Measurements from ENCODE around the gene COL20A1. TPM values are rescaled to one million over a fixed set of nuclear protein-coding genes. Genes with fewer than 3 reads are reported as not detected.
"Not testable (repeated sequence)": the region's sequence is repeated elsewhere in the genome, so short reads cannot be mapped to it uniquely, and the experiment has no call there.

The COL20A1 gene
- total RNA-seq, 3 donors from 2014 or later = not detected

DNA sequence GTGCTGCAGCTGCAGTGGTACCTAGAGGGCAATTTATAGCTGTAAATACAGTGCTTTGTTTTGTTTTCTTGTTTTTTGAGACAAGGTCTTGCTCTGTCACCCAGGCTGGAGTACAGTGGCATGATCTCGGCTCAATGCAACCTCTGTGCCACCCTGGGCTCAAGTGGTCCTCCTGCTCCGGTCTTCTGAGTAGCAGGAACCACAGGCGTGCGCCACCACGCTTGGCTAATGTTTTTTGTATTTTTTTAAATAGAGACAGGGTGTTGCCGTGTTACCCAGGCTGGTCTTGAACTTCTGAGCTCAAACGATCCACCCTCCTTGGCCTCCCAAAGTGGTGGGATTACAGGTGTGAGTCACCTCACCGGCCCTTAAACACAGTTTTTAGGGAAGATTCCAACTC lies 41.4 kb downstream of the COL20A1 start:
- intact Hi-C loops (cut with DNase I; ENCODE audit: low total_unique reads) = no loop called here
- Histone ChIP-seq H3K27me3 (peaks cover 2 to 54% of the 10 kb centered on the region in 2 donors), H3K27ac (no peak overlapping the region), H3K4me1 (no peaks in the 10 kb centered on the region), H3K36me3 (no peaks in the 10 kb centered on the region), H3K9me3 (peaks cover 0 to 4% of the 10 kb centered on the region in 2 donors), H3K4me3 (no peak overlapping the region)
- no peak for DNase-seq (ENCODE audit: low spot score in 2 of 2)
- TF ChIP-seq, protein P1, sequence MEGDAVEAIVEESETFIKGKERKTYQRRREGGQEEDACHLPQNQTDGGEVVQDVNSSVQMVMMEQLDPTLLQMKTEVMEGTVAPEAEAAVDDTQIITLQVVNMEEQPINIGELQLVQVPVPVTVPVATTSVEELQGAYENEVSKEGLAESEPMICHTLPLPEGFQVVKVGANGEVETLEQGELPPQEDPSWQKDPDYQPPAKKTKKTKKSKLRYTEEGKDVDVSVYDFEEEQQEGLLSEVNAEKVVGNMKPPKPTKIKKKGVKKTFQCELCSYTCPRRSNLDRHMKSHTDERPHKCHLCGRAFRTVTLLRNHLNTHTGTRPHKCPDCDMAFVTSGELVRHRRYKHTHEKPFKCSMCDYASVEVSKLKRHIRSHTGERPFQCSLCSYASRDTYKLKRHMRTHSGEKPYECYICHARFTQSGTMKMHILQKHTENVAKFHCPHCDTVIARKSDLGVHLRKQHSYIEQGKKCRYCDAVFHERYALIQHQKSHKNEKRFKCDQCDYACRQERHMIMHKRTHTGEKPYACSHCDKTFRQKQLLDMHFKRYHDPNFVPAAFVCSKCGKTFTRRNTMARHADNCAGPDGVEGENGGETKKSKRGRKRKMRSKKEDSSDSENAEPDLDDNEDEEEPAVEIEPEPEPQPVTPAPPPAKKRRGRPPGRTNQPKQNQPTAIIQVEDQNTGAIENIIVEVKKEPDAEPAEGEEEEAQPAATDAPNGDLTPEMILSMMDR (IDR thresholded peaks at IDR 0.05) = no peak
- TF ChIP-seq POLR2AphosphoS5 (IDR thresholded peaks at IDR 0.05) (no peak), POLR2A (IDR thresholded peaks at IDR 0.05) (no peak)

DNA sequence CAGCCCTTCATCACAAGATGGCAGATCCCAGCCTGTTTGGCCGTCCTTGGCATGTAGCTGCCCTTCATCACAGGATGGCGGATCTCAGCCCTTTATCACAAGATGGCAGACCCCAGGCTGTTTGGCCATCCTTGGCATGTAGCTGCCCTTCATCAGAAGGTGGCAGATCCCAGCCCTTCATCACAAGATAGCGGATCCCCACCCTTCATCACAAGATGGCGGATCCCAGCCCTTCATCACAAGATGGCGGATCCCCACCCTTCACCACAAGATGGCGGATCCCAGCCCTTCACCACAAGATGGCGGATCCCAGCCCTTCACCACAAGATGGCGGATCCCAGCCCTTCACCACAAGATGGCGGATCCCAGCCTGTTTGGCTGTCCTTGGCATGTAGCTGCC lies 42.1 kb downstream of the COL20A1 start:
- H3K4me3 ChIP-seq; H3K4me1 ChIP-seq; H3K9me3 ChIP-seq; H3K36me3 ChIP-seq; H3K27ac ChIP-seq; DNase-seq (ENCODE audit: low spot score in 2 of 2); intact Hi-C loops (cut with DNase I; ENCODE audit: low total_unique reads): not testable (repeated sequence)
- peaks cover 2 to 49% of the 10 kb centered on the region in 2 donors for H3K27me3 ChIP-seq

DNA sequence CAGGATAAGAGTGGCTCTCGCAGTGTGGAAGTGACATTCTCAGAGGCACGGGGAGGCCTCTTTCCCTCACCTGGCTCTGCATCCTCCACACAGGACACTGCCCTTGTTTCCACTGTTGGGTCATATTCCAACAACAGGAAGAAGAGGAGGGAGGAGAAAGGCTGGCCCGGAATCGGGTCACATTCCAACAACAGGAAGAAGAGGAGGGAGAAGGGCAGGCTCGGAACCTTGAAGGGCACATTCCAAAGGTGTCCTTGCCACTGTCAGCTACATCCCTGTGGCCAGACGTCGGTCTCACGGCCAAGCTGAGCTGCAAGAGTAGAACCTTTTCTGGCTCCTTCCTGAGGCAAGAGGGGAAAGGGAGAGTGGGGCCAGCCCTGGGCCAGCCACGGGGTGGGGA lies 42.7 kb downstream of the COL20A1 start:
- intact Hi-C loops (cut with DNase I; ENCODE audit: low total_unique reads) = no loop called here
- no peak for DNase-seq (ENCODE audit: low spot score in 2 of 2)
- Histone ChIP-seq H3K36me3 (no peaks in the 10 kb centered on the region), H3K27ac (no peak overlapping the region), H3K9me3 (peaks cover 0 to 4% of the 10 kb centered on the region in 2 donors), H3K4me3 (no peak overlapping the region), H3K4me1 (no peaks in the 10 kb centered on the region), H3K27me3 (peaks cover 2 to 44% of the 10 kb centered on the region in 2 donors)
- TF ChIP-seq POLR2A (IDR thresholded peaks at IDR 0.05) = no peak
- TF ChIP-seq, protein P1 (IDR thresholded peaks at IDR 0.05) = no peak
- TF ChIP-seq POLR2AphosphoS5 (IDR thresholded peaks at IDR 0.05) = no peak

DNA sequence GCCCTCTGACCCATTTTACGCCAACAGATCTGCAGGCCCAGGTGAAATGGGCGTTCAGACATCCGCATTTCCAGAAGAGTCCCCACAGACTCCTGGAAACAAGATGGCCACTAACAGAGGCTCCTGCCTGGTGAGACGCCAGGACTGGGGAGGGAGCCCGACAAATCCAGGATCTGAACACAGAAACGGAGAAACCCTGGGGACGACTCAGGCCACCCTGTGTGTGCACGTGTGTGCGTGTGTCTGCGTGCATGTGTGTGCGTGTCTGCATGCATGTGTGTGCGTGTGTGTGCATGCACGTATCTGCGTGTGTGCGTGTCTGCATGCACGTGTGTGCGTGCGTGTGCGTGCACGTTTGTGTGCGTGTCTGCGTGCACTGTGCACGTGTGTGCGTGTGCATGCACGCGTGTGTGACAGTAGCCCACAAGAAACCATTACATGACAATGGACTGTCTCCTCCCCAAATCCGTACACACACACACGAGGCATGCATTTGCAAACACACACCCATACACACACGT lies 43.3 kb downstream of the COL20A1 start:
- Histone ChIP-seq H3K27me3 (peaks cover 2 to 44% of the 10 kb centered on the region in 2 donors), H3K4me3 (no peak overlapping the region), H3K9me3 (peaks cover 0 to 4% of the 10 kb centered on the region in 2 donors), H3K36me3 (no peaks in the 10 kb centered on the region), H3K27ac (no peak overlapping the region), H3K4me1 (no peaks in the 10 kb centered on the region)
- intact Hi-C loops (cut with DNase I; ENCODE audit: low total_unique reads) = no loop called here
- no peak for DNase-seq (ENCODE audit: low spot score in 2 of 2)
- TF ChIP-seq POLR2A (IDR thresholded peaks at IDR 0.05) = no peak
- no peak for TF ChIP-seq POLR2AphosphoS5 (IDR thresholded peaks at IDR 0.05)
- TF ChIP-seq, protein P1 (IDR thresholded peaks at IDR 0.05) = no peak

DNA sequence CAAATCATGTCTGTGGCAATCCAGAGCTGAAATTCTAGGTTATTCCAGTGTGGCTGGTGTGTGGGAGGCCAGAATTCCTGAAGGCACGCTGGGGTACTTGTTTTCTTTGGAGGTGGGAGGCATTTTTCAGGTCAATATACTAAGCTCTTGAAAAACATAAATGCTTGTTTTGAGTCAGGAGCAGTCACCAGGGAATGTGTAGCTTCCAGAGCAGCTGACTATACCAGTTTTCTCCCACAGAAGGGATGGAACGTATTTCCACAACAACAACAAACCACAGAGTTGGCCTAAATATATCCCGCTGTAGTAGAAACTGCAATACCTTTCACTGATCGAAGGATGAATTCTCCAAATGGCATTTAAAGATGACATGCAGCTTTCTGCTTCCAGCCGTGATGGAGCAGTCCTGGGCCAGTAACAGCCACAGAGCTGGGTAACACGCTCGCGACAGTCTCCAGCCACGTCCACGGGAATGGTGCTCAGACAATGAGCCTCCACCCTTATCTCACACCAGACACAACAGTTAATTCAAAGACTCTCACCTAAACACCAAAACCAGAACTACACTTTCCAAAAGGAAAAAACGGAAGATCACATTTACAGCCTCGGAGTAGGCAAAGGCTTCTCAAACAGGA lies 44.9 kb downstream of the COL20A1 start:
- Histone ChIP-seq H3K36me3 (no peaks in the 10 kb centered on the region), H3K27me3 (peaks cover under 1 to 39% of the 10 kb centered on the region in 2 donors), H3K27ac (no peak overlapping the region), H3K4me1 (no peaks in the 10 kb centered on the region), H3K4me3 (no peak overlapping the region), H3K9me3 (no peaks in the 10 kb centered on the region)
- no peak for DNase-seq (ENCODE audit: low spot score in 2 of 2)
- TF ChIP-seq POLR2AphosphoS5 (IDR thresholded peaks at IDR 0.05) = no peak
- TF ChIP-seq POLR2A (IDR thresholded peaks at IDR 0.05) = no peak
- TF ChIP-seq, protein P1 (IDR thresholded peaks at IDR 0.05) = no peak
- intact Hi-C loops (cut with DNase I; ENCODE audit: low total_unique reads) = no loop called here

DNA sequence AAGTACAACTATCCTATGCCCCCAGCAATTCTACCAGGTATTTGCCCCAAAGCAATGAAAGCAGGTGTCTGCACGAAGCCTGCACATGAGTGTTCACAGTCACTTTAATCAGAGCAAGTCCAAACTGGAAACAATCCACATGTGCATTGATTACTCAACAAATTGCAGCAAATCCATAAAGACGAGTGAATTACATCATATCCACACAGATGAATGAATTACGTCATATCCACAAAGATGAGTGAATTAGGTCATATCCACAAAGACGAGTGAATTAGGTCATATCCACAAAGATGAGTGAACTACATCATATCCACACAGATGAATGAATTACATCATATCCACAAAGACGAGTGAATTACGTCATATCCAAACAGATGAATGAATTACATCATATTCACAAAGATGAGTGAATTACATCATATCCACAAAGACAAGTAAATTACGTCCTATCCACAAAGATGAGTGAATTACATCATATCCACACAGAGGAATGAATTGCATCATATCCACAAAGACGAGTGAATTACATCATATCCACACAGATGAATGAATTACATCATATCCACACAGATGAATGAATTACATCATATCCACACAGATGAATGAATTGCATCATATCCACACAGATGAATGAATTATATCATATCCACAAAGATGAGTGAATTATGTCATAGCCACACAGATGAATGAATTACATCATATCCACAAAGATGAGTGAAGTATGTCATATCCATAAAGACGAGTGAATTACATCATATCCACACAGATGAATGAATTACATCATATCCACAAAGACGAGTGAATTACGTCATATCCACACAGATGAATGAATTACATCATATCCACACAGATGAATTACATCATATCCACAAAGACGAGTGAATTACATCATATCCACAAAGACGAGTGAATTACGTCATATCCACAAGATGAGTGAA lies 46.4 kb downstream of the COL20A1 start:
- H3K4me3 ChIP-seq; intact Hi-C loops (cut with DNase I; ENCODE audit: low total_unique reads); H3K27ac ChIP-seq; H3K9me3 ChIP-seq; H3K4me1 ChIP-seq; H3K36me3 ChIP-seq; DNase-seq (ENCODE audit: low spot score in 2 of 2): not testable (repeated sequence)
- peaks cover 0 to 40% of the 10 kb centered on the region in 2 donors for H3K27me3 ChIP-seq

DNA sequence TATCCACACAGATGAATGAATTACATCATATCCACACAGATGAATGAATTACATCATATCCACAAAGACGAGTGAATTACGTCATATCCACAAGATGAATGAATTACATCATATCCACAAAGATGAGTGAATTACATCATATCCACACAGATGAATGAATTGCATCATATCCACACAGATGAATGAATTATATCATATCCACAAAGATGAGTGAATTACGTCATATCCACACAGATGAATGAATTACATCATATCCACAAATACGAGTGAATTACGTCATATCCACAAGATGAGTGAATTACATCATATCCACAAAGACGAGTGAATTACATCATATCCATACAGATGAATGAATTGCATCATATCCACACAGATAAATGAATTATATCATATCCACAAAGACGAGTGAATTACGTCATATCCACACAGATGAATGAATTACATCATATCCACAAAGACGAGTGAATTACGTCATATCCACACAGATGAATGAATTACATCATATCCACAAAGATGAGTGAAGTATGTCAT lies 47.2 kb downstream of the COL20A1 start:
- H3K36me3 ChIP-seq; H3K27ac ChIP-seq; H3K4me1 ChIP-seq; intact Hi-C loops (cut with DNase I; ENCODE audit: low total_unique reads); H3K9me3 ChIP-seq; DNase-seq (ENCODE audit: low spot score in 2 of 2); H3K4me3 ChIP-seq: not testable (repeated sequence)
- peaks cover 0 to 39% of the 10 kb centered on the region in 2 donors for H3K27me3 ChIP-seq
